SKM-1 (cell line): Measurements from ENCODE around the gene PDE4DIP.
A peak's percentile ranks its signal among the peaks of the same experiment; 100 is the strongest.
"Not testable (repeated sequence)": the region's sequence is repeated elsewhere in the genome, so short reads cannot be mapped to it uniquely, and the experiment has no call there.

Experiments
- DNase-seq: peaks from one replicate; lab custom pipeline; 2025; ENCODE audit not compliant: unreplicated experiment; lab: John Stamatoyannopoulos, UW

Gene PDE4DIP

DNA sequence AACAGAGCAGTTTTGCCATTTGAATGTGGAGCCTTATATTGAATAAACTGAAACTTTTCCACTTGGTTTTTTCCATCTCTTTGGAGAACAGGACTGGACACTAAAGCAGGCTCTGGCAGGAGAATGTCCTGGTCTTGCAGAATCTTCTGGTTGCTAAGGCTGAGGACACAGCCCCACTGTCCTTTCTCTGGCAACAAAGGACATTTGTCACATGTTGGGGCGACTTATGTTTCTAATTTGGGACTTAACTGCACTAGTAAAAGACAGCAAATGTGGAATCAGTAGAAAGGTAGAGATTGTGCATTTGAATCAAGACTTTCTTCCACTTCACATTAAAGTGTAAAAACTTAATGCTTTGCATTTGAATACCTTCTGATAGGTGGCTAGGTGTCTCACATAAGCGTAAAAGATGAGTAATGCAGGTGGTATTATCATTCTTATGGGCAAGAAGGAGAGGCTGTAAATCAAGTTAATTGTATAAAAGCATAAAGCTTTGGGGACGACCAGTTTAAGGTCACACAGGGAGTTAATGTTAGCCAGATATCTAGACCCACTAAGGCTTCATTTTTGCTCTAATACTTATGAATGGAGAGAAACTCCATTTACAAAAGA lies 74.7 kb downstream of the PDE4DIP start:
- not testable (repeated sequence) for DNase-seq

DNA sequence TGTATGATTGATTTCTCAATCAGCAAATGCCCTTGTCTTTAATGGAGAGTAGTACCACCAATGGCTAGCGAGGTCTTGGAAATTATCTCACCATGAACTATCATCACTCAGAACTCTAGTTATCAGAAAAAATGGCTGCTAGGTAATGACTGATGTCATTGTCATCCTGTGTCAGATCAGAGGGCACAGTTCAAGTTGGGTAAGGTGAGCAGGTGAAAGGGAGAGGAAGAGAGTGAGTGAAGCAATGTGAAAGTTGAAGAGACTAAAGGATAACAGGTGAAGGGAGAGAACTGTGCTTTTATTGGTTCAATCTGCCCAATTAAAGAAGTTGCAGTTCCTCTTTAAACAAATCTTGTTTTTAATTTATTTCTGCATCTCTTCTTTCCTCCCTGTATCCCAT lies 76.8 kb downstream of the PDE4DIP start:
- DNase-seq = not testable (repeated sequence)

DNA sequence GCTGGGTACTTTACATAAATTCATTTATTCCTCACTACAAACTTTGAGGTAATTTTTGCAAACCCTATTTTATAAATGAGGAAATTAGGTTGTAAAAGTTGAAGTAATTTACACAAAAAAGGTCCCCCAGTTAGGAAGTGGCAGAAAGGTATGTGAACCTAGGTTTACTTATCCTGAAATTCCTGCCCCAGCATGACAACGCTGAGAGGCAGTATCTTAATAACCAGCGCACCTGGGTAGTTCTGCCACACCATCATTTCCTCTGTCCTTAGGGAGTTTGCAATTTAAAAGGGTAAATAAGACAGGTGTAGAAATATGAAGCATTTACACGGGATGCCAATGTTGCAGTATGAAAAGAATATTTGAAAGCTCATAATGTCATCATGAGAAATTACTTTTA lies 79.6 kb downstream of the PDE4DIP start:
- DNase-seq = not testable (repeated sequence)

DNA sequence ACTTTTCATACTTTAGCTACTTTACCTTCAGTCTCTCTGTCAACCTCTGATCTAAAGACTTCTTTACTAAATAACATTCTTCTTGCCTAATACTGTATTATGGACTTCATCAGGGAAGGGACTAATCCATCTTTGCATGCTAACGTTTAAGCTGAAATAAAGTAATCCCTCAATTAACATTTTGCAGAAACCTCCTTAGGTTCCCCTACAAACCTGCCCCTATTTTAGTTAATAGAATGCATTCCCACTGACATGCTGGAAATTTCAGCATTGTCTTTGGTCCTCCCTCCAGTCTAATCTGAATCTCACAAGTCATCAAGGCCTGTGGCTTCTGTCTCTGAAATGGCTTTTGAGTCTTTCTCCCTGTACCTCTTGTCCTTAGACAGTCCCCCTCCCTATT lies 83.4 kb downstream of the PDE4DIP start:
- DNase-seq = not testable (repeated sequence)

DNA sequence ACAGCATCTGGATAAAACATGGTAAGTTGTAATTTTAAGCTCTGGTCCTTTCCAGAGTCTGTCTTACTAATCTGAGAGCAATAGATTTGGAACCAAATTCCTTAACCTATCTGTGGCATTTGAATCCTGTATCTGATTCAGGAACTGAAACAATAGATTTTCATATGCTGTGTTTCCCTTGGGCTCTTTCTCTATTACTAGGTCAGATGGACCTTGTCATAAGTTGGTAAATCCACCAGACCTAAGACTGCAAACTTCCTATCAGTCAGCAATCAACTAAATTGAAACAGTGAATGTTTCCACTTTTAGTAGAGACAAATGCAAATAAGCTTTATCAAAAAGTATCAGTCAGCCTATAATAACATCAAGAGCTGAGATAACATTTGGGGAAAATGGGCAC lies 85.0 kb downstream of the PDE4DIP start:
- not testable (repeated sequence) for DNase-seq

DNA sequence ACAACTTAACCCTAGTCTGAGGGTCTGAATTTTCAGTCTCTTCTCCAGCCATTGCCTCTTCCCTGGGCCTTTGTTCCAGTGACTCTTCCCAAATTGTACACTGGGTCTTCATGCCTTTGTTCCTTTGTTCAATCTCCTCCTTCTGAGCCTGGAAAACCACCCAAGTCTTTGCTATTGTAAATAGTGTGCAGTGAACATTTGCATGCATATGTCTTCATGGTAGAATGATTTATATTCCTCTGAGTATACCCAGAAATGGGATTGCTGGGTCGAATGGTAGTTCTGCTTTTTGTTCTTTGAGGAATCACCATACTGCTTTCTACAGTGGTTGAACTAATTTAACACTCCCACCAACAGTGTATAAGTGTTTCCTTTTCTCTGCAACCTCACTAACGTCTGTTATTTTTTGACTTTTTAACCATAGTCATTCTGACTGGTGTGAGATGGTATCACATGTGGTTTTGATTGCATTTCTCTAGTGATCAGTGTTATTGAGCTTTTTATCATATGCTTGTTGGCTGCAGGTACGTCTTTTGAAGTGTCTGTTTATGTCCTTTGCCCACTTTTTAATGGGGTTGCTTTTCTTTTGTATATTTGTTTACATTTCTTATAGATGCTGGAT lies 91.3 kb downstream of the PDE4DIP start:
- DNase-seq = not testable (repeated sequence)

DNA sequence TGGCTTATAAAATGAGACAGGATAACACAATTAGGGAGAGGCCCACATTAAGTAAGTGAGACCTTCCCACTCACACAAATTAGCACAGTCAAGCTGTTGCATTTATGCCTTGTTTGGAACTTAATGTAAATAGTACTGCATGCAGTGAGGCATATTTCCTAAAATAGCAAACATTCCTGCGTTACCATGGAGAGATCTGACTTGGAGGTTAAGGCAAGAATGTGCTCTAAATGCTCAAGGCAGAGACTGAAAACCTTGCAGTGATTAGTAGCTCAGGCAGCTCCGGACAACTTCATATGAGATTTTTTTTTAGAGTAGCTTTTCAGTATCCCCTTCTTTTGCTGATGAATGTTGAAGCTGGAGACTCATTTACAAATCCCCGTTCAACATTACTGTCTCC lies 98.7 kb downstream of the PDE4DIP start:
- not testable (repeated sequence) for DNase-seq

DNA sequence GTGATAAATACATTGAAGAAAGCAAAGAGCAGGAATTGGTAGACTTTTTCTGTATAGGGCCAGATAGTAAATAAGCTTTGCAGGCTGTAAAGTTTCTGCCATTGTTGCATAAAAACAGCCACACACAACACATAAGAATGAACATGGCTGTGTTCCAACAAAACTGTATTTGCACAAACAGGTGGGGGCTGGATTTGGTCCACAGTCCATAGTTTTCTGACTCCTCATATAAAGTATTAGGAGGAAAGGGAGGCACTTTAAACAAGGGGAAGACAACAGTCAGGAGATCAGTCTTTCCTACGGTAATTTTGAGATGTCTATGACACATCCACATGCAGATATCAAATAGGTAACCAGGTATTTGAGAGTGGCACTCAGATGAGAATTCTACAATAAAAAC lies 100.9 kb downstream of the PDE4DIP start:
- not testable (repeated sequence) for DNase-seq

DNA sequence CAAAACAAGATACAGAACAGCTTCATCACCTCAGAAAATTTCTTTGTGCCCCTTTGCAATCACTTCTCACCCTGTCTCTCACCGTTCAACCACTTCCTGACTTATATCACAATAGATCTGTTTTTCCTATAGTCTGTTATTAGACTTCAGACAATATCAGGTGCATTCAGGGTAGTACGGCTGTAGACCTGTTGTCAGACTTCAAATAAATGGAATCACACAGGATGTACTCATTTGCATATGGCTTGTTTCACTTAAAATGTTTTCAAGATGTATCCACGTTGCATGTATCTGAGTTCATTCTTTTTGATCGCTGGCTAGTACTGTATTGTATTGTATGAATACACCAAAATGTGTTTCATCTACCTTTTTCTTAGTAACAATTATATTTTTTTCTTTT lies 104.5 kb downstream of the PDE4DIP start:
- not testable (repeated sequence) for DNase-seq

DNA sequence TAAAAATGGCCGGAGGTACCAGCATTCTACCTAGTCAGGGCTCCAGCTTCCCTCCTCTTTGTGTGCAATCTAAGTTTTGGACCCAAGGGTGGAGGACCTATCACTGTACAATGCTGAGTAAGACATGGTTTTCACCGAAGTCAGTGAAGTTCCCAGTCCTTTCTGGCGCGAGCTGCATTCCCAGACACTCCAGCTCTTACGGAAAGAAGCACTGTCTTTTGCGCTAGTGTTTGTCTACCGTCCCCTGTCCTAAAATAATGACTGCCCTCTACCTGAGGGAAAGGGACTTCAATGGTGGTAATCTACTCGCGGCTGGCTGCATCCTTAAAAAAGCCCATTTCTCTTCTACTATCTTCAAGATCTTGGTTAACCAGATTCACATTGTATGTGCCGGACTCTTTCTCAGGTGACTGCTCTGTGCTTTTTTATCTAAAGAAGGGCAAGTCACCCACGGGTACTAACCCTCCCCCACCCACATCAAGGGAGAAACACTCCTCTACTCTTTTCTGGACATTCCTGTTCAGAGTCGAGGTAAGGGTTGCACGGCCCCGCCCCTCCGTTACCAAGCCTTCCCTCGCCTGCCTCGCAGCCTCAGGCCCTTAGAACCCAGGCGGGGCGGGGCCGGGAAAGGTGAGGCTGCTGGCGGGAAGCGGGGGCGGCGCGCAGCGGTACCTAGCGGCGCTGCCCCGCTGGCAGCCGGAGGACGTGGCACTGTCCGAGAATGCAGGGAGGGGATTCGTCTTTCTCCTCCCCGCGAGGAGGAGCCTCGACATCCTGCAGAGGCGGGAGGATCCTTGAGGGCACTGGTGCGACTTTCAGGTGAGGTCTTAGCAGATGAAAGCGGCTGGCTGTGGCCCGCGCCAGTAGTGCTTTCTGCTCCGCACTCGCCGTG lies 107.4 kb downstream of the PDE4DIP start:
- peak; percentile 40 for DNase-seq

DNA sequence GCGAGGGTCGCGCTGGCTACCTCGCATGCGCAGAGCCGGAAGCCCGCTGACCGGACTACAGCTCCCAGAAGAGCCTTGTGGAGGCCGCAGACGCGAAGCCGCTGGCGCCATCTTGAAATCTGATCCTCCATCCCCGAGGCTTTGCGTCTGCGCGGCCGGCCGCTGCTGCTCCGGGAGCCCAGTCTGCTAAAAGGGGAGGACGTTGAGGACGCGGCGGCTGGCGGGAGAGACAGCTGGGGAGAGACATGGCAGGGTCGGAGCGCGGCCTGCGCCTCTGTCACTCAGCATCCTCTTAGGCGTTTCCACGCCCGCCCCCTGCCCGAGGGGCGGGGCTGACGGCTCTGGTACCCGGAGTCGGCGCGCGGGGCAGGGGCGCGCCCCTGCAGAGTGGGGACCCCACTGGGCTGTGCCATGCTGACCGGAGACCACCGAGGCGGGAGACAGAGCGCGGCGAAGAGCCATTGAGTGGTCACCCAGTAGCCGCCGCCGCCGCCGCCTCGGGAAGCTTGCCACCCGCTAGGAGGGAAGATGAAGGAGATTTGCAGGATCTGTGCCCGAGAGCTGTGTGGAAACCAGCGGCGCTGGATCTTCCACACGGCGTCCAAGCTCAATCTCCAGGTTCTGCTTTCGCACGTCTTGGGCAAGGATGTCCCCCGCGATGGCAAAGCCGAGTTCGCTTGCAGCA lies 108.2 kb downstream of the PDE4DIP start:
- not testable (repeated sequence) for DNase-seq

DNA sequence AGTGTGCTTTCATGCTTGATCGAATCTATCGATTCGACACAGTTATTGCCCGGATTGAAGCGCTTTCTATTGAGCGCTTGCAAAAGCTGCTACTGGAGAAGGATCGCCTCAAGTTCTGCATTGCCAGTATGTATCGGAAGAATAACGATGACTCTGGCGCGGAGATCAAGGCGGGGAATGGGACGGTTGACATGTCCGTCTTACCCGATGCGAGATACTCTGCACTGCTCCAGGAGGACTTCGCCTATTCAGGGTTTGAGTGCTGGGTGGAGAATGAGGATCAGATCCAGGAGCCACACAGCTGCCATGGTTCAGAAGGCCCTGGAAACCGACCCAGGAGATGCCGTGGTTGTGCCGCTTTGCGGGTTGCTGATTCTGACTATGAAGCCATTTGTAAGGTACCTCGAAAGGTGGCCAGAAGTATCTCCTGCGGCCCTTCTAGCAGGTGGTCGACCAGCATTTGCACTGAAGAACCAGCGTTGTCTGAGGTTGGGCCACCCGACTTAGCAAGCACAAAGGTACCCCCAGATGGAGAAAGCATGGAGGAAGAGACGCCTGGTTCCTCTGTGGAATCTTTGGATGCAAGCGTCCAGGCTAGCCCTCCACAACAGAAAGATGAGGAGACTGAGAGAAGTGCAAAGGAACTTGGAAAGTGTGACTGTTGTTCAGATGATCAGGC lies 108.8 kb downstream of the PDE4DIP start:
- not testable (repeated sequence) for DNase-seq

DNA sequence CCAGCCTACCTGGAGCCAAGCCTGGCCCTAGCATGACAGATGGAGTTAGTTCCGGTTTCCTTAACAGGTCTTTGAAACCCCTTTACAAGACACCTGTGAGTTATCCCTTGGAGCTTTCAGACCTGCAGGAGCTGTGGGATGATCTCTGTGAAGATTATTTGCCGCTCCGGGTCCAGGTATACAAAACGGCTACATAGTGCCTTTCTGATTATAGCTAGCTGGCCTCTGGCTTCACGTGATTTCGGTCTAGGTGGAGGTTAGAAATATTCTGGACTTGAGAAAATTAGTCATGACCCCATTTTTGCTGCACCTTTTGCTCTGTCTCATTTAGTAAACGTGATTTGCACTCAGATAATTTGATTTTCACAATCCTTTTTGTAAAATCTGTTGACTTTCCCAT lies 109.5 kb downstream of the PDE4DIP start:
- DNase-seq = not testable (repeated sequence)

DNA sequence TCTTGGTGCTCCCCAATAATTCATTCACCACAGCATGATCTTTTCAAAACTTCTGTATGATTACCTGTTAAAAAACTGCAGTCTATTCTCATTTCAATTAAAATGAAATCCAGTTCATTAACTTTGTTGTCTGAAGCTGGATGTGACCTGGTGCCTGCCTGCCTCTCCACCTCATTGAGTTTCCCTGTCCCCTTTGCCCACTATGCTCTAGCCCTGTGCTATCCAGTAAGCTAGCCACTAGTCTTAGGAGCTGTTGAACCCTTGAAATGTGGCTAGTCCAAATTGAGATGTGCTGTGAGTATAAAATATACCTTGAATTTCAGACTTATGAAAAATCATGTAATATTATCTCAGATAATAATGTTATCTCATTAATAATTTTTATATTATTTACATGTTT lies 114.1 kb downstream of the PDE4DIP start:
- not testable (repeated sequence) for DNase-seq

DNA sequence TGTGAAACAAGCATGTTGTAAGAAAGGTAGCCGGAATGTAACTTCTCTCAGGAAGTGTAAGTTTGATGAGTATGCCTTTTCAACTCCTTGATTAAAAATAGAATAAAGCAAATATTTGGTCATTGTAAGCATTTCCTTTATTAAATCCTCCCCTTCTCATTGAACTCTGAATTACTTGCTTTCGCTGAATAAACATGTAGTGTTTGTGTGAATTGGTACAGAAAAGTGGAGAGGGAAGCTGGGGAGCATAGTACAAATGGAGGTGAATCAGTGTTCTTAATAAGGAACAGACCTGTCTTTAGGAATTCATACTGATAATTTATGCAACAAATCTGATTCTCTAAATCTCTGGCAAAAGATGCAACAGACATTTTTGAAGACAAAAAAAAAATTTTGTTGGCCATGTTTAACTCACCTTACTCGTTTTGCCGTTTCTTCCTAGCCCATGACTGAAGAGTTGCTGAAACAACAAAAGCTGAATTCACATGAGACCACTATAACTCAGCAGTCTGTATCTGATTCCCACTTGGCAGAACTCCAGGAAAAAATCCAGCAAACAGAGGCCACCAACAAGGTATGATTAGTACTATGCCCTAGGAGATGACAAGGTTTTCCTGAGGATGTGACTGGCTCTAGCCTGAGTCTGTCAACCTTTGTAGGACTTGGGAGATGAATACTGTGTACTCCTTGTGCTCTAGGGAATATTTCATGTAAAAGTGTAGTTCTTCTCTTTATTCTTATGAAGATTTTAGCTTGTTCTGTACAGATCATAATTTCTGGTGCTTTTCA lies 116.2 kb downstream of the PDE4DIP start:
- DNase-seq = not testable (repeated sequence)

DNA sequence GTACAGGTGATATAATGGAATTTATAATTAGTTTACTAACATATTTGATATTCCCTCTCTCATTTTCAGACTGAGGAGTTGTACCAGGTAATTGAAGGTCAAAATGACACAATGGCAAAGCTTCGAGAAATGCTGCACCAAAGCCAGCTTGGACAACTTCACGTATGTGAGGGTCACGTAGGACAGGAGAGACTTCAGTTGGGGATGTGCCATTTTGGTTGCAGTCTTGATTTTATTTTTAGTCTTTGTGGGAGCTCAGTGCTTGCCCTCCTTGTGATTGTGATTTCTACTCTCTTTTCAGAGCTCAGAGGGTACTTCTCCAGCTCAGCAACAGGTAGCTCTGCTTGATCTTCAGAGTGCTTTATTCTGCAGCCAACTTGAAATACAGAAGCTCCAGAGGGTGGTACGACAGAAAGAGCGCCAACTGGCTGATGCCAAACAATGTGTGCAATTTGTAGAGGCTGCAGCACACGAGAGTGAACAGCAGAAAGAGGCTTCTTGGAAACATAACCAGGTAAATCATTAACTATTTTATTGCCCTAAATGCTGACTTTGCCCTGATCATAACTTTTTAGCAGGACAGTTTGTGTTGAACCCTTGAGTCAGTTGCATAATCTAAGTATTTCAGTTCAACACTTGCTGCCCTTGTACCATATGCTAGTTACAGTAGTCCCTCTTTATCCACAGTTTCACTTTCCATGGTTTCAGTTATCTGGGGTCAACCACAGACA lies 118.1 kb downstream of the PDE4DIP start:
- DNase-seq = not testable (repeated sequence)

DNA sequence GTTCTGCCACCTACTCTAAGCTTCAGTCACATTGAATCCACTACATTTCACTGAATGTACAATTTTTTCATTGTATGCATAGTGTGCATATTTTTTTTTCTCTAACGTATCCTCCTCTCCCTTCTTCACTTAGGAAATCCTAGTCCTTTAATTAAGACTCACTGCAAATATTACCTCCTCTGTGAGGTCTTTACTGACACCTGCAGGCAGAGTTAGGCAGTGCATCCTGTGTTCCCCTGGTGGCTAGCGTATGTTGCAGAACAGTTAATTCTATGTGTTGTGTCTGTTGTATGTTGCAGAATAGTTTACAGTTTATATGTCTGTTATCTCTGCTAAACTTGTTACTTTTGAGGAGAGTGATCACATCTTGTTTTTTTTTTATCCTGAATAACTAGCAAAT lies 121.9 kb downstream of the PDE4DIP start:
- not testable (repeated sequence) for DNase-seq

DNA sequence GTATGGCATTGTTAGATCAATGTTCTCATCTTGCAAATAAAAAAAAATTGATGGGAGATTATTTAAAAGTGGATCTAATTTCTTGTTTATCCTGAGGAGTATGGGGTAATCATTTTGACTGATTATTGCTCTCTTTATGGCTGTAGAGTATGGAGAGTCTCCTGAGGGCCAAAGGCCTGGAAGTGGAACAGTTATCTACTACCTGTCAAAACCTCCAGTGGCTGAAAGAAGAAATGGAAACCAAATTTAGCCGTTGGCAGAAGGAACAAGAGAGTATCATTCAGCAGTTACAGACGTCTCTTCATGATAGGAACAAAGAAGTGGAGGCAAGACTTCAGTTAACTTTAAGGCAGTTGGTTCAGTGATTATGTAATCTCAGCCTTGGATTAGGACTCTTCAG lies 123.4 kb downstream of the PDE4DIP start:
- DNase-seq = not testable (repeated sequence)

DNA sequence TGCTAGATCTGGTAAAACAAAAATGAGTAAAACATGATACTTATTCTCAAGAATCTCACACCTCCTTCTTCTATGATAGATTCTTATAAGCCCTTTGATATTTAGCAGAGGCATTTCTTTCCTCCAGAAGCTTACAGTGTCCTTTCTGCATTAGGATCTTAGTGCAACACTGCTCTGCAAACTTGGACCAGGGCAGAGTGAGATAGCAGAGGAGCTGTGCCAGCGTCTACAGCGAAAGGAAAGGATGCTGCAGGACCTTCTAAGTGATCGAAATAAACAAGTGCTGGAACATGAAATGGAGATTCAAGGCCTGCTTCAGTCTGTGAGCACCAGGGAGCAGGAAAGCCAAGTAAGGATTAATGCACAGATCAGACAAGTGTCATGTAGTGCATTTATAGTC lies 124.5 kb downstream of the PDE4DIP start:
- DNase-seq = not testable (repeated sequence)
